Right cardiac atrium (tissue), 5 donors: ENCODE results near the gene TMEFF1. TPM values are rescaled to one million over a fixed set of nuclear protein-coding genes. Genes with fewer than 3 reads are reported as not detected.
"Not testable (repeated sequence)": the region's sequence is repeated elsewhere in the genome, so short reads cannot be mapped to it uniquely, and the experiment has no call there.

Source experiments
- ATAC-seq, 2 donors: fragments of 200-7000 bp; cut with Tn5 transposase; one replicate each; pipeline versions ENCODE4 v1.8.0 to v1.9.1; 2020; ENCODE audit warnings: moderate library complexity in 2 of 2, mild to moderate bottlenecking in 1 of 2
- DNase-seq, 3 donors: peaks; one replicate each; pipeline ENCODE4 v3.0.0-alpha.2; 2020
- H3K27ac ChIP-seq: one replicate; pipeline ENCODE4 v1.5.1; 2013; ENCODE audit warnings: mild to moderate bottlenecking, low read length, control low read depth, moderate library complexity
- H3K27me3 ChIP-seq: one replicate; pipeline ENCODE4 v1.6.1; 2013; ENCODE audit not compliant: control insufficient read depth, insufficient read depth
- H3K4me1 ChIP-seq: one replicate; pipeline ENCODE4 v1.6.1; 2013; ENCODE audit warnings: low read length; ENCODE audit not compliant: control insufficient read depth, insufficient read depth
- H3K4me3 ChIP-seq: one replicate; pipeline ENCODE4 v1.5.1; 2013; ENCODE audit warnings: low read length, control low read depth
- H3K9me3 ChIP-seq: one replicate; pipeline ENCODE4 v1.6.1; 2013; ENCODE audit warnings: low read length; ENCODE audit not compliant: control insufficient read depth
- WGBS: extraction: QIAGEN DNeasy Blood & Tissue Kit; methylation state at CpG from one replicate; pipeline ENCODE4 v1.1.7; 2013; 5-methylcytosine and 5-hydroxymethylcytosine counted together
- intact Hi-C, 4 donors: fragments of 100-400 bp; cut with DNase I; formaldehyde crosslinking; loops; one replicate each; pipeline versions ENCODE4 v1.11.0 to v1.14.0; 2022 to 2023
- polyA plus RNA-seq: library from polyadenylated mRNA; stranded (reverse); fragments of 200-250 nt; gene quantifications from one replicate; pipeline ENCODE4 v1.2.3, GENCODE V29; 2013
- total RNA-seq, 4 donors: library from RNA; stranded (reverse); fragmentation: NEBNext Ultra II Directional; extraction: Animal tissue kit (Norgen Biotek cat#: 25700); gene quantifications; one replicate each; pipeline ENCODE4 v1.2.1, GENCODE V29; 2021
- donor health status: healthy with polysubstance abuse.
- donor health status: DM: no; HTN: yes; CAD: no.
- donor health status: DM: no; HTN: no; CAD: no.
- donor health status: DM: no; HTN: yes; CAD: no; lungs with severe emphysema.
- donor health status: DM: yes; HTN: yes; CAD: no.

The TMEFF1 gene
- total and polyA plus RNA-seq, 5 donors, result 0.02 to 0.34 (median 0.15) TPM; not detected in 2

DNA sequence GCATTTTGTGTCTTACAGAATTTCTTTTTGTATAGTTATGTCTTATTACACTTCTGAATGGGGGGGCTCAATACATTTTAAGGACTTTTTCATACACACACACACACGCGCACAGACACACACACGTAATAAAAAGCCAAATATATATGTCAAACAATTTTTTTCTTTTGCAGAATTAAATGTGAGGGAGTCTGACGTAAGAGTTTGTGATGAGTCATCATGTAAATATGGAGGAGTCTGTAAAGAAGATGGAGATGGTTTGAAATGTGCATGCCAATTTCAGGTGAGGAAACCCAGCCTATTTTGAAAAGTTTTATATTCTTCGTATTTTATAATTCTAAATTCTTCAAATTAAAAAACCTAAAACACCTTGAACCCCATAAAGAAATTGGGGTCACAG is 25.6 kb downstream of the TMEFF1 start:
- DNase-seq, result no peak
- no peaks in the 10 kb centered on the region for H3K4me1 ChIP-seq
- H3K27ac ChIP-seq, result no peak overlapping the region
- H3K4me3 ChIP-seq, result no peak overlapping the region
- no peaks in the 10 kb centered on the region for H3K9me3 ChIP-seq
- intact Hi-C loops, result no loop called here
- no peak for ATAC-seq
- WGBS, result 89% methylated on average over 5 of the region's 5 CpGs
- H3K27me3 ChIP-seq, result no peaks in the 10 kb centered on the region

DNA sequence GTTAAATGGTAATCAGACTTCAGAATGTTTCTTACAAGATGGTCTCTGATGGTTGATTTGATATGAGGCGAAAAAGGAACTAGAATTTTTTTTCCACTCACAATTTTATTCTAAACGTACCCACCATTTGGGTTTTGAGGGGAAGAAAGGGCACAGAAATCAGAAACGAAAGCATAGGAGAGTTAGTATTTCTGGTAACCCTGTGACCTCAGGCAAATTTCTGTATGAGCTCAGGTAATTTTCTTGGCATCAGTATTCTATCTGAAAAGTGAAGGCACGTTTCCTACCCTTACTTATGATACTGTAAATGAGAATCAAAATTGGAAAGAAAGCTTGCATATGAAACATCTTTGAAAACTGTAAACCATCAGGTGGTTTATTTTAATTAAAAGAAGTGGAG is 26.5 kb downstream of the TMEFF1 start:
- ATAC-seq (no peak), DNase-seq (no peak)
- no peaks in the 10 kb centered on the region for H3K9me3 ChIP-seq
- H3K4me1 ChIP-seq, result no peaks in the 10 kb centered on the region
- intact Hi-C loops, result no loop called here
- WGBS, result 89% methylated on average over 4 of the region's 4 CpGs
- H3K27ac ChIP-seq, result no peak overlapping the region
- H3K4me3 ChIP-seq, result no peak overlapping the region
- H3K27me3 ChIP-seq, result no peaks in the 10 kb centered on the region

DNA sequence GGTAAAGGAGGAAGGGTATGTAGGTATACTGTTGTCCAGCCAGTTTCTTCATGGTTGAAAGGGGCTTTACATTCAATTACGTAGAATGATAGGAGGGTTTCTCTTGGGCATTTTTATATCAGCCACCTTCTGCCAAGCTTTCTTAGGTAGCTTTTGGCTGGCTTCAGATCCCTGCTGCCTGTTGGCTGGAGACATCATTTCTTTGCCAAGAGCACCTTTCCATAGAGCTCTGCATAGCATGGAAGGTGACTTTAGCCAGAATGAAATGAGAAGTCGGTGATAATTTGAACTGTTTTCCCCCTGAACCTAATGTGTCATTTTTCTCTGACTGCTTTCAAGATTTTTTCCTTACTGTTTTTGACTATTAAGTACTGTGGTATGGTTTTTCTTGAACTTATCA is 26.9 kb downstream of the TMEFF1 start:
- 97% methylated on average over 2 of the region's 2 CpGs for WGBS
- H3K27me3 ChIP-seq, result no peaks in the 10 kb centered on the region
- no peaks in the 10 kb centered on the region for H3K9me3 ChIP-seq
- H3K27ac ChIP-seq, result no peak overlapping the region
- ATAC-seq, result no peak
- H3K4me1 ChIP-seq, result no peaks in the 10 kb centered on the region
- intact Hi-C loops, result loop anchor here in 2 of 4 donors (10.0 kb wide), 2 partner anchors 85 to 95 kb away; no protein-coding TSS in a partner anchor
- DNase-seq, result no peak
- H3K4me3 ChIP-seq, result no peak overlapping the region

DNA sequence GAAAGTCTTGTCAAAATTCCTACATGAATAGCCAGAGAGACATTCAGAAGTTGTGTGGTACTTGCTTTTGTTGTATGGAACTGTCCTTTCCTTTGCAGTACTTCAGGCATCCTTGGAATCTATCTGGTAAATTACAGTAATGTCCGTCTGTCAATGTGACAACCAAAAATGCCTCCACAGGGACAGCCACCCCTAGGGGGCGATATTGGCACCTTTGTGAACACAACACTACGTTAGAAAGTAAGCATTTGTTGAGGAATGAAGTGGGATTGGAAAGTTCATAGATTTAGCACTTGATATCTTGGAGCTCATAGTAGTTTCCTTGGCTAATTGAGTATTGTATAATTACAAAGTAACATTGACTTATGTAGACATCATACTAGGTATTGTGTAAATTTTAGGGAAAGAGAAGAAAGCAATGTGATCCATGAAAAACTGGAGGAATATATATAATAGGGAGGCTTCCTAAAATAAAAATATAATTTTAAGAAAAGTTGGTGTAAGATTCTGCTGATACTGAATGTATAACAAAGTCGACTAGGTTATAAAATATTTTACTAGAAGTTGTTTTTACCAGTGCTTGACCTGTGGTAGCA is 32.7 kb downstream of the TMEFF1 start:
- Histone ChIP-seq H3K27ac (no peak overlapping the region), H3K27me3 (no peaks in the 10 kb centered on the region), H3K4me1 (no peaks in the 10 kb centered on the region), H3K4me3 (no peak overlapping the region), H3K9me3 (no peaks in the 10 kb centered on the region)
- ATAC-seq (no peak), DNase-seq (peak; percentile 59 to 86 (median 74))
- WGBS, result 39% methylated on average over 4 of the region's 4 CpGs
- intact Hi-C loops, result loop anchor here in 3 of 4 donors (5.0 to 10.0 kb wide), 3 partner anchors 79 to 92 kb away; no protein-coding TSS in a partner anchor

DNA sequence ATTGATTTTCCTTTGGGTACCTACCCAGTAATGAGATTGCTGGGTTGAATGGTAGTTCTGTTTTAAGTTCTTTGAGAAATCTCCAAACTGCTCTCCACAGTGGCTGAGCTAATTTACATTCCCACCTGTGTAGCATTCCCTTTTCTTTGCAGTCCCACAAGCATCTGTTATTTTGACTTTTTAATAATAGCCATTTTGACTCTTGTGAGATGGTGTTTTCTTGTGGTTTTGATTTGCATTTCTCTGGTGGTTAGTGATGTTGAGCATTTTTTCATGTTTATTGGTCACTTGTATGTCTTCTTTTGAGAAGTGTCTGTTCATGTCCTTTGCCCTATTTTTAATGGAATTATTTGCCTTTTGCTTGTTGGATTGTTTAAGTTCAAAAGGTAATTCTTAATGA is 34.4 kb downstream of the TMEFF1 start:
- intact Hi-C loops, result loop anchor here in 3 of 4 donors (5.0 to 10.0 kb wide), 3 partner anchors 77 to 90 kb away; no protein-coding TSS in a partner anchor
- DNase-seq, H3K9me3 ChIP-seq, H3K4me1 ChIP-seq, ATAC-seq, H3K27me3 ChIP-seq, H3K27ac ChIP-seq, H3K4me3 ChIP-seq: not testable (repeated sequence)

DNA sequence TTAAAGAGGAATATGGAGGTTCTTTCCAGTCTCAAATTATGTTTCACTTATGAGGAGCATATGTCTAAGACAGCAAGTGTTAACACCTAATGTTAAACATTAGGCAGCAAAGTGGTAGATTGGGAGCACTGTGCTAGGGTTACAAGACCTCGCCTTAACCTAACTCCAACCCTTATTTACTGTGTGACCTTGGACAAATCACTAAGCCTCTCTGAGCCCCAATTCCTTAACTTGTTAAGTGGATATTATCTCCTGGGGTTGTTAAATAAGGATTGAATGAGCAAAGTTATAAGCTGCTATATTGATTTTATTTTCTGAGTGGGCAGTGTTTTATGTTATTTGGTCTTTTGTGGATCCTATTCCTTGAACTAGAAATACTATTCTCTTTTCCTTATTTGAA is 38.3 kb downstream of the TMEFF1 start:
- intact Hi-C loops, result no loop called here
- no peaks in the 10 kb centered on the region for H3K27me3 ChIP-seq
- no peak overlapping the region for H3K27ac ChIP-seq
- H3K4me3 ChIP-seq, result no peak overlapping the region
- H3K4me1 ChIP-seq, result no peaks in the 10 kb centered on the region
- WGBS, result 98% methylated on average over 1 of the region's 1 CpG
- ATAC-seq, result no peak
- no peaks in the 10 kb centered on the region for H3K9me3 ChIP-seq
- no peak for DNase-seq

DNA sequence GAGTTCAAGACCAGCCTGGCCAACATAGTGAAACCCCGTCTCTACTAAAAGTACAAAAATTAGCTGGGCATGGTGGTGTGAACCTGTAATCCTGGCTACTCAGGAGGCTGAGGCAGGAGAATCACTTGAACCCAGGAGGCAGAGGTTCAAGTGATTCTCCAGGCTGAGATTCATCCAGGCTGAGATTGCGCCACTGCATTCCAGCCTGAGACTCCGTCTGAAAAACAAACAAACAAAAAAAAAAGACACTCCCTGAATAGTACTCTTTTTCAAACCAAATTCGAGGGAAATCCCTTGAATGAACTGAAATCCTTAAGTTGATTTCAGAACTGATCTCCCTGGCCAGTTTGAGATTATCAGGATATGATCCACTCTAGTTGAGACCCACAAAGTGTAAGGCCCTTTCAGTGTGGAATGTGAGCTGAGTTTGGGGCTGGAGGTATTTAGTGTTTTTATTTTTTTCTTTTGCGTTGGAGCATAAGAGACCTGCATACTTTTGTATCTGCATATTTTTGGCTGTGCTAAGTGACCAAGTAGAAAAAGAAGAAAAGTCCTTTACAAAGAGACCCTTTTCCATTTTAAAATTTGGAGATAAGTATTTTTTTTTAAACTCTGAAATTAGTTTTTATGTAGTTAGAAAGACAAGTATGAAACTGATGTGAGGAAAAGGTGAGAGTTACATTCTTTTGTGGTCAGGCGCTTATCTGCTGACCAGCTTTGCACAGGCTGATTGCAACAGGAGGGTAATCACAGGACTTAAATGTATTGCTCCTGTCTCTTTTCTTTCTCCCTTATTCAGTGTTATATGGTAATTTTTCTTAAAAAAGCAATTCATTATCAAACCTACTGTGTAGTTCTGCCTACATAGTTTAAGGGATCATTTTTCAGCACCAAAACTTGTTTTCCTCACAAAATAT is 42.9 kb downstream of the TMEFF1 start:
- H3K4me1 ChIP-seq, result no peaks in the 10 kb centered on the region
- no peak overlapping the region for H3K27ac ChIP-seq
- 77% methylated on average over 6 of the region's 6 CpGs for WGBS
- ATAC-seq (no peak), DNase-seq (no peak)
- no peak overlapping the region for H3K4me3 ChIP-seq
- intact Hi-C loops, result no loop called here
- no peaks in the 10 kb centered on the region for H3K27me3 ChIP-seq
- no peaks in the 10 kb centered on the region for H3K9me3 ChIP-seq

DNA sequence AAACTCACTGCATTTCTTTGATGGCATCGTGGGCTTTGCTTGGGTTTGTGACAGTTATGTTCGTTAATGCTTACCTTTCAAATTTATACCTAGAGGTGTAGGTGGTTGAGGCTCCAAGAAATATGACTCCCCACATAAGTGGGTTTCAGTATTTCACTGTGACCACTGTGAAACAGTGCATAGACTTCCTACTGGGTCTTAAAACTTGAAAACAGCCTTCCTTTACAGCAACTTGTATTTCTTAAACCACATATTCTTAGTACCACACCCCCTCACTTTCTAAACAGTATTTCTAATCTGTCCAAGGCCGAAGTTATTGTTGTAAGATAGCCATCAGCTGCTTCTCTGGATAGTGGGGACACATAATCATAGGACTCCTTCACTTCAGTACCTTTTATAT is 48.3 kb downstream of the TMEFF1 start:
- H3K4me3 ChIP-seq, result no peak overlapping the region
- H3K4me1 ChIP-seq, result no peaks in the 10 kb centered on the region
- ATAC-seq (no peak), DNase-seq (no peak)
- no peaks in the 10 kb centered on the region for H3K27me3 ChIP-seq
- H3K27ac ChIP-seq, result no peak overlapping the region
- WGBS, result 76% methylated on average over 3 of the region's 3 CpGs
- intact Hi-C loops, result no loop called here
- no peaks in the 10 kb centered on the region for H3K9me3 ChIP-seq

DNA sequence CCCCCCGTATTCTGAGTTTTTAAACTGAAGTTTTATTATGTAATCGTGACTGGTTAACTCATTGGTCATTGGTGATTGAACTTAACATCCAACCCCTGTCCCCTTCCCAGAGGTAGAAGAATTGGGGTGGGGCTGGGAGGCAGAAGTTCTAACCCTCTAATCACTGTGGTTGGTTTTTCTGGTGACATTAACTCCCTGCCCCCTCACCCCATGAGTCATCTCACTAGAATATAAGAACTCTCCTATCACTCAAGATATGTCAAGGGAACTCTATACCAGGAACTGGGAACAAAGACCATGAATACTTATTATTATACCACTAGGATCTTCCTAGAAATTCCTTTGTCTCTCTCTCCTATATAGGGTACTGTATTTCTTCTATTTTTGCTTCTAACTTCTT is 52.6 kb downstream of the TMEFF1 start:
- 93% methylated on average over 2 of the region's 2 CpGs for WGBS
- H3K4me1 ChIP-seq, result no peaks in the 10 kb centered on the region
- no peaks in the 10 kb centered on the region for H3K9me3 ChIP-seq
- no peak overlapping the region for H3K27ac ChIP-seq
- DNase-seq, result no peak
- H3K27me3 ChIP-seq, result no peaks in the 10 kb centered on the region
- no peak overlapping the region for H3K4me3 ChIP-seq
- intact Hi-C loops, result no loop called here
- no peak for ATAC-seq

DNA sequence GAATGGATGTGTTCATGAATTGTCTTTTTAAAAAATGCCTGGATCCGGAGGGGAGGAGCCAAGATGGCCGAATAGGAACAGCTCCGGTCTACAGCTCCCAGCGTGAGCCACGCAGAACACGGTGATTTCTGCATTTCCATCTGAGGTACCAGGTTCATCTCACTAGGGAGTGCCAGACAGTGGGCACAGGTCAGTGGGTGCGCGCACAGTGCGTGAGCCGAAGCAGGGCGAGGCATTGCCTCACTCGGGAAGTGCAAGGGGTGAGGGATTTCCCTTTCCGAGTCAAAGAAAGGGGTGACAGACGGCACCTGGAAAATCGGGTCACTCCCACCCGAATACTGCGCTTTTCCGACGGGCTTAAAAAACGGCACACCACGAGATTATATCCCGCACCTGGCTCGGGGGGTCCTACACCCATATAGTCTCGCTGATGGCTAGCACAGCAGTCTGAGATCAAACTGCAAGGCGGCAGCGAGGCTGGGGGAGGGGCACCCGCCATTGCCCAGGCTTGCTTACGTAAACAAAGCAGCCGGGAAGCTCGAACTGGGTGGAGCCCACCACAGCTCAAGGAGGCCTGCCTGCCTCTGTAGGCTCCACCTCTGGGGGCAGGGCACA is 54.3 kb downstream of the TMEFF1 start:
- DNase-seq, result peak in 1 of 3 donors; percentile 28
- ATAC-seq, H3K4me1 ChIP-seq, H3K27ac ChIP-seq, intact Hi-C loops, H3K9me3 ChIP-seq, H3K4me3 ChIP-seq, H3K27me3 ChIP-seq: not testable (repeated sequence)
- WGBS, result 93% methylated on average over 30 of the region's 30 CpGs

DNA sequence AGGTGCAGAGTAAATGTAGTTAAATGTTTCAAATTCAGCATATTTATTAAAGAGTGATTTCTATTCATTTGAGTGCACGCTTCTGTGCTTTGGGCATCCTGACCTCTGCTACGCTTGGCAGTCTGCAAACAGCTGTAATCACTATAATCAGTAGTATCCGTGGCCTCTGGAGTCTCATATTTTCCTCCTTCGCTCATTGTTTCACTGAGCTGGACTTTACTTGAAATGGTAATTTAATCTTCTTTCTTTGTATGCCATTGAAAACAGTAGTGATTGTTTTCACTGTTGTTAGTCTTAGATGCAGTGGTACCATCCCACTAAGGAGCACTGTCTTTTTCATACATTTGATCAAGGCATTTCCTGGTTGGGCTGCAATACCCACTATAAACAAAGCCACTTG is 61.5 kb downstream of the TMEFF1 start:
- H3K4me3 ChIP-seq, result no peak overlapping the region
- no peak for DNase-seq
- H3K4me1 ChIP-seq, result no peaks in the 10 kb centered on the region
- no peaks in the 10 kb centered on the region for H3K27me3 ChIP-seq
- intact Hi-C loops, result no loop called here
- no peak for ATAC-seq
- 72% methylated on average over 4 of the region's 4 CpGs for WGBS
- no peaks in the 10 kb centered on the region for H3K9me3 ChIP-seq
- H3K27ac ChIP-seq, result no peak overlapping the region
